Progenitor cell of endocrine pancreas (in vitro differentiated cells): ENCODE data around the gene NUDT2. TPM values are rescaled to one million over a fixed set of nuclear protein-coding genes. Genes with fewer than 3 reads are reported as not detected.
A peak's percentile ranks its signal among the peaks of the same experiment; 100 is the strongest.

Source experiments
- DNase-seq: peaks from one replicate; pipeline ENCODE4 v3.0.0; 2021; ENCODE audit warnings: low spot score; ENCODE audit not compliant: unreplicated experiment
- H3K27ac Mint-ChIP-seq: 2 replicates; pipeline ENCODE4 v1.8.0; 2021; ENCODE audit warnings: mild to moderate bottlenecking, moderate library complexity, mixed read lengths
- H3K27me3 Mint-ChIP-seq: 2 replicates; pipeline ENCODE4 v1.8.0; 2021; ENCODE audit warnings: mixed read lengths
- H3K36me3 Mint-ChIP-seq: 2 replicates; pipeline ENCODE4 v1.8.0; 2022; ENCODE audit warnings: mixed read lengths; ENCODE audit not compliant: insufficient read depth
- H3K4me1 Mint-ChIP-seq: 2 replicates; pipeline ENCODE4 v1.8.0; 2021; ENCODE audit warnings: low read depth, mixed read lengths
- H3K4me3 Mint-ChIP-seq: 2 replicates; pipeline ENCODE4 v1.8.0; 2021; ENCODE audit warnings: low read depth, mild to moderate bottlenecking, moderate library complexity, mixed read lengths
- H3K9me3 Mint-ChIP-seq: 2 replicates; pipeline ENCODE4 v1.8.0; 2021; ENCODE audit warnings: low read depth, mixed read lengths
- CTCF ChIP-seq: fragments of 200-600 bp; sonication (generic); IDR thresholded peaks from one replicate; pipeline ENCODE4 v1.5.0; 2021; ENCODE audit warnings: antibody characterized with exemption, mild to moderate bottlenecking; ENCODE audit not compliant: unreplicated experiment
- total RNA-seq: library from RNA; stranded (reverse); gene quantifications from 2 replicates; pipeline ENCODE4 v1.2.1, GENCODE V29; 2021

Gene NUDT2
- total RNA-seq, 1 donor from 2014 or later = 21.1 TPM

GRCh38 chr9:34377404-34377746, 48.0 kb downstream of the NUDT2 start:
- Mint-ChIP-seq H3K27me3 (peaks cover 42% of the 10 kb centered on the region), H3K36me3 (peaks cover 4% of the 10 kb centered on the region), H3K4me1 (peaks cover 28% of the 10 kb centered on the region), H3K9me3 (no peaks in the 10 kb centered on the region), H3K4me3 (peak overlapping the region; percentile 86), H3K27ac (peak overlapping the region; percentile 89)
- DNase-seq = peak; percentile 34
- no peak for TF ChIP-seq CTCF

- no peaks in the 10 kb centered on the region for H3K9me3 Mint-ChIP-seq
- no peak for TF ChIP-seq CTCF
- peaks cover 28% of the 10 kb centered on the region for H3K4me1 Mint-ChIP-seq
- H3K4me3 Mint-ChIP-seq = no peak overlapping the region
- H3K27ac Mint-ChIP-seq = no peak overlapping the region
- peaks cover 53% of the 10 kb centered on the region for H3K27me3 Mint-ChIP-seq
- DNase-seq = no peak
- no peaks in the 10 kb centered on the region for H3K36me3 Mint-ChIP-seq
Observed at GRCh38 chr9:34378376-34379060, 49.1 kb downstream of the NUDT2 start.

- Mint-ChIP-seq H3K4me1 (peaks cover 25% of the 10 kb centered on the region), H3K36me3 (no peaks in the 10 kb centered on the region), H3K4me3 (peak overlapping the region; percentile 75), H3K27ac (peak overlapping the region; percentile 10), H3K9me3 (no peaks in the 10 kb centered on the region), H3K27me3 (peaks cover 63% of the 10 kb centered on the region)
- TF ChIP-seq CTCF = peak; percentile 91
- DNase-seq = peak; percentile 81
Observed at GRCh38 chr9:34379334-34380033, 50.1 kb downstream of the NUDT2 start.

- no peak for DNase-seq
Observed at GRCh38 chr9:34380034-34380510, 50.7 kb downstream of the NUDT2 start.

More at GRCh38 chr9:34380034-34380510, 50.7 kb downstream of the NUDT2 start:
- Mint-ChIP-seq H3K27ac (no peak overlapping the region), H3K36me3 (no peaks in the 10 kb centered on the region), H3K4me1 (peaks cover 22% of the 10 kb centered on the region), H3K9me3 (no peaks in the 10 kb centered on the region), H3K4me3 (peak overlapping the region; percentile 75), H3K27me3 (peaks cover 68% of the 10 kb centered on the region)
- no peak for TF ChIP-seq CTCF
